22Rv1 (cell line): ENCODE data around the gene POU2F2.

Source experiments
- H3K27ac ChIP-seq: fragments of 450-650 bp; 2 replicates; pipeline ENCODE4 v1.5.1; 2017
- CTCF ChIP-seq: fragments of 450-650 bp; IDR thresholded peaks from 2 replicates; pipeline ENCODE4 v1.5.1; 2017; ENCODE audit warnings: mild to moderate bottlenecking
- ZFX ChIP-seq: fragments of 450-650 bp; IDR thresholded peaks from 2 replicates; pipeline ENCODE4 v1.6.1; 2017; ENCODE audit warnings: antibody characterized with exemption, borderline replicate concordance

The POU2F2 gene

GRCh38 chr19:42098781-42099180, 33.5 kb downstream of the POU2F2 start:
- H3K27ac ChIP-seq, result no peak overlapping the region
- TF ChIP-seq ZFX (no peak), CTCF (no peak)

GRCh38 chr19:42097461-42097860, 34.8 kb downstream of the POU2F2 start:
- no peak for TF ChIP-seq ZFX
- H3K27ac ChIP-seq, result no peak overlapping the region

- TF ChIP-seq CTCF (no peak), ZFX (no peak)
Measured at GRCh38 chr19:42096255-42096837, 35.9 kb downstream of the POU2F2 start.

DNA sequence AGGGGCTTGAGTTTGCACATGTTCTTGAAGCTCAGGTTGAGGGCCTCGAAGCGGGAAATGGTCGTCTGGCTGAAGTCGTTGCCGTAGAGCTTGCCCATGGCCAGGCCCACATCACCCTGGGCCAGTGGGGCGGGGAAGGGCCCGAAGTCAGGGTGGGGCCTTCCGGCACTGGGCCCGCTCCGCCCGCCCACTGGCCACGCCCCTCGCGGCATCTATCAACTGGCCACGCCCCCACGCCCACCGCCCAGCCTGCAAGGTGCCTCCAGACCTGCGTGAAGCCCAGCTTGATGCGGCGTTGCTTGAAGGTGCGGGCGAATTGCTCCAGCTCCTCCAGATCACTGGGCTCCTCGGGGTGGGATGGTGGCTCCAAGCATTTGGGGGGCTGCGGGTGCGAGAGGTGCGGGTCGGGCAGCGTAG, 36.4 kb downstream of the POU2F2 start:
- TF ChIP-seq CTCF (no peak), ZFX (no peak)
- H3K27ac ChIP-seq, result no peak overlapping the region

More at GRCh38 chr19:42096255-42096837, 35.9 kb downstream of the POU2F2 start:
- no peak overlapping the region for H3K27ac ChIP-seq

- H3K27ac ChIP-seq, result no peak overlapping the region
- TF ChIP-seq ZFX (no peak), CTCF (no peak)
Measured at GRCh38 chr19:42095142-42095813, 37.0 kb downstream of the POU2F2 start.

- H3K27ac ChIP-seq, result no peak overlapping the region
Measured at GRCh38 chr19:42093926-42094325, 38.3 kb downstream of the POU2F2 start.

GRCh38 chr19:42093505-42093904, 38.7 kb downstream of the POU2F2 start:
- TF ChIP-seq CTCF (no peak), ZFX (no peak)
- H3K27ac ChIP-seq, result no peak overlapping the region

More at GRCh38 chr19:42093926-42094325, 38.3 kb downstream of the POU2F2 start:
- TF ChIP-seq CTCF, result no peak
- no peak for TF ChIP-seq ZFX

- TF ChIP-seq CTCF (peak; percentile 54), ZFX (no peak)
- no peak overlapping the region for H3K27ac ChIP-seq
Measured at GRCh38 chr19:42092350-42092749, 39.9 kb downstream of the POU2F2 start.
